OCI-LY7 (cell line): ENCODE data around the gene DNAJC3. TPM values are rescaled to one million over a fixed set of nuclear protein-coding genes. Genes with fewer than 3 reads are reported as not detected.
"Not testable (repeated sequence)": the region's sequence is repeated elsewhere in the genome, so short reads cannot be mapped to it uniquely, and the experiment has no call there.

Source experiments
- BruUV-seq: library from RNA; stranded (reverse); fragments of 400-500 nt; replicated peaks from 2 replicates; lab custom pipeline; 2021; lab: Mats Ljungman, UMichigan
- CTCF ChIA-PET: fragments of 300-600 bp; sonication (Branson Sonifier 250); formaldehyde crosslinking; loops from one replicate; lab custom pipeline; 2022; ENCODE audit warnings: antibody characterized with exemption; ENCODE audit not compliant: unreplicated experiment; lab: Charles Lee
- POLR2A ChIA-PET: fragments of 300-600 bp; sonication (Branson Sonifier 250); formaldehyde crosslinking; loops from one replicate; lab custom pipeline; 2022; ENCODE audit warnings: antibody characterized with exemption; lab: Charles Lee
- DNase-seq: peaks from one replicate; pipeline ENCODE4 v3.0.0-alpha.2; 2015; ENCODE audit warnings: low spot score
- H2AFZ ChIP-seq: fragments of 200-600 bp; sonication (generic), shearing (Covaris generic); 2 replicates; pipeline ENCODE4 v1.6.1; 2014; ENCODE audit warnings: mild to moderate bottlenecking, antibody characterized with exemption, low read length, moderate library complexity
- H3K27ac ChIP-seq: fragments of 200-600 bp; sonication (generic); 2 replicates; pipeline ENCODE4 v1.5.1; 2014; ENCODE audit warnings: mixed run types, low read depth, mild to moderate bottlenecking, moderate library complexity, low read length, inconsistent platforms; ENCODE audit not compliant: poor library complexity, severe bottlenecking
- H3K36me3 ChIP-seq: fragments of 200-600 bp; sonication (generic); 2 replicates; pipeline ENCODE4 v1.6.1; 2014; ENCODE audit warnings: mild to moderate bottlenecking, antibody characterized with exemption, low read length, moderate library complexity, mixed read lengths; ENCODE audit not compliant: insufficient read depth
- H3K4me1 ChIP-seq: fragments of 200-600 bp; sonication (generic); 2 replicates; pipeline ENCODE4 v1.5.1; 2014; ENCODE audit warnings: mild to moderate bottlenecking, low read length; ENCODE audit not compliant: insufficient read depth, poor library complexity, severe bottlenecking
- H3K4me2 ChIP-seq: fragments of 200-600 bp; sonication (generic); 2 replicates; pipeline ENCODE4 v1.6.1; 2014; ENCODE audit warnings: mild to moderate bottlenecking, low read length
- H3K4me3 ChIP-seq: fragments of 200-600 bp; sonication (generic); 2 replicates; pipeline ENCODE4 v1.5.1; 2014; ENCODE audit warnings: mild to moderate bottlenecking, low read depth, low read length; ENCODE audit not compliant: poor library complexity, severe bottlenecking
- H3K79me2 ChIP-seq: fragments of 200-600 bp; sonication (generic); 2 replicates; pipeline ENCODE4 v1.6.1; 2016; ENCODE audit warnings: low read depth, mild to moderate bottlenecking, low read length, moderate library complexity, mixed read lengths; ENCODE audit not compliant: insufficient read depth
- H3K9me2 ChIP-seq: fragments of 200-600 bp; sonication (generic); 2 replicates; pipeline ENCODE4 v1.6.1; 2016; ENCODE audit warnings: mild to moderate bottlenecking, low read length, mixed read lengths; ENCODE audit not compliant: insufficient read depth
- H3K9me3 ChIP-seq: fragments of 200-600 bp; sonication (generic); 2 replicates; pipeline ENCODE4 v1.6.1; 2014; ENCODE audit warnings: mild to moderate bottlenecking, mixed run types, low read length, mixed read lengths
- H4K20me1 ChIP-seq: fragments of 200-600 bp; sonication (generic); 2 replicates; pipeline ENCODE4 v1.6.1; 2014; ENCODE audit warnings: mild to moderate bottlenecking, antibody characterized with exemption, low read length, moderate library complexity, mixed read lengths; ENCODE audit not compliant: insufficient read depth
- EZH2phosphoT487 ChIP-seq: fragments of 200-600 bp; sonication (generic); IDR thresholded peaks from 2 replicates; pipeline ENCODE4 v1.6.1; 2018; ENCODE audit warnings: low read depth, borderline replicate concordance, mild to moderate bottlenecking, mixed run types, antibody characterized with exemption, low read length, moderate library complexity, mixed read lengths
- intact Hi-C: fragments of 100-400 bp; cut with micrococcal nuclease; formaldehyde crosslinking; loops from one replicate; pipeline ENCODE4 v1.10.0; 2022; ENCODE audit not compliant: unreplicated experiment
- total RNA-seq, 2 experiments: library from RNA; depleted of rRNA in 1 of 2; stranded (reverse); fragments of >200 nt in 1 of 2; shearing (Covaris generic) in 1 of 2; gene quantifications; 2 replicates each; pipeline ENCODE4 v1.2.3, GENCODE V29; 2014 to 2022
- TF ChIP-seq, protein P1 (sequence below): fragments of 200-600 bp; sonication (generic); conservative IDR thresholded peaks from 2 replicates; pipeline ENCODE4 v1.5.1; 2014; ENCODE audit warnings: mild to moderate bottlenecking, antibody characterized with exemption, low read length, moderate library complexity, mixed read lengths

DNAJC3 gene
- total RNA-seq, 2 experiments from 2014 or later: 5.4 to 11.1 TPM

DNA sequence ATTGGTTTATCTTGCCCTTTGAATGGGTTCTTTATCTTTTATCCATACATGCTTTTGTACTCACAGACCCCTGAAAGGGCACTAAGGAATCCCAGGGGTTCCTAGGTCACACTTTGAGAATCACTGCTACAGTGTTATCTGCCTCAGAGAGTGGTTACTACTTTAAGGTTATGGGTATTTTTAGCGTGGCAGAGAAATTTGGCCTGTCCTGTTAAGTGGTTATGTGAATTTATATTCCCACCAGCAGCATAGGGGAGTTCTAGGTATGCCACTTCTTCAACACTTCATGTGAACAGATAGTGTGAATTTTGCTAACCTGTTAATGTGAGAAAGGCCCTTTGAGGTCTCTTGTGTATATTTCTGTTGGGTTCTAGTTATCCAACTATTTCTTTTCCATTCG, 75.7 kb downstream of the DNAJC3 start:
- no peak for DNase-seq
- no peaks in the 10 kb centered on the region for H3K36me3 ChIP-seq
- no peak overlapping the region for H2AFZ ChIP-seq
- intact Hi-C loops: no loop called here
- no peak overlapping the region for H3K27ac ChIP-seq
- H3K4me1 ChIP-seq: no peaks in the 10 kb centered on the region
- no peak overlapping the region for H3K4me3 ChIP-seq
- no peak for TF ChIP-seq EZH2phosphoT487
- TF ChIP-seq, protein P1, sequence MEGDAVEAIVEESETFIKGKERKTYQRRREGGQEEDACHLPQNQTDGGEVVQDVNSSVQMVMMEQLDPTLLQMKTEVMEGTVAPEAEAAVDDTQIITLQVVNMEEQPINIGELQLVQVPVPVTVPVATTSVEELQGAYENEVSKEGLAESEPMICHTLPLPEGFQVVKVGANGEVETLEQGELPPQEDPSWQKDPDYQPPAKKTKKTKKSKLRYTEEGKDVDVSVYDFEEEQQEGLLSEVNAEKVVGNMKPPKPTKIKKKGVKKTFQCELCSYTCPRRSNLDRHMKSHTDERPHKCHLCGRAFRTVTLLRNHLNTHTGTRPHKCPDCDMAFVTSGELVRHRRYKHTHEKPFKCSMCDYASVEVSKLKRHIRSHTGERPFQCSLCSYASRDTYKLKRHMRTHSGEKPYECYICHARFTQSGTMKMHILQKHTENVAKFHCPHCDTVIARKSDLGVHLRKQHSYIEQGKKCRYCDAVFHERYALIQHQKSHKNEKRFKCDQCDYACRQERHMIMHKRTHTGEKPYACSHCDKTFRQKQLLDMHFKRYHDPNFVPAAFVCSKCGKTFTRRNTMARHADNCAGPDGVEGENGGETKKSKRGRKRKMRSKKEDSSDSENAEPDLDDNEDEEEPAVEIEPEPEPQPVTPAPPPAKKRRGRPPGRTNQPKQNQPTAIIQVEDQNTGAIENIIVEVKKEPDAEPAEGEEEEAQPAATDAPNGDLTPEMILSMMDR: no peak
- ChIA-PET CTCF (no interaction called here), POLR2A (no interaction called here)
- H3K9me3 ChIP-seq: no peaks in the 10 kb centered on the region
- no peaks in the 10 kb centered on the region for H3K9me2 ChIP-seq
- H3K4me2 ChIP-seq: no peak overlapping the region
- no peaks in the 10 kb centered on the region for H4K20me1 ChIP-seq
- BruUV-seq: no TSS peak
- no peaks in the 10 kb centered on the region for H3K79me2 ChIP-seq

DNA sequence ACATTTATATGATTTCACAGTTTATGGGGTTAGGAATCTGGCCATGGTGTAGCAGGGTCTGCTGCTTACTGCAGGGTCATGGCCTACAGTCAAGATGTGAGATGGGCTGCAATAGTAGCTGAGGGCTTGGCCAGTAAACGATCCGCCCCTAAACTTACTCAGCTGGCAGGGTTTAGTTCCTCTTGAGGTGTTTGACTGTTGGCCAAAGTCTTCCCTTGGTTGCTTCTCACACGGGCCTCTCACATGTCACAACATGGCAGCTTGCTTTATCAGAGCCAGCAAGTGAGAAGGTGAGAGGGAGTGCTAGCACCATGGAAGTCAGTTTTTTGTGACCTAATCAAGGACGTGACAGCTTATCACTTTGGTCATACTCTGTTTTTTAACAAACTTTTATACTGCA, 77.1 kb downstream of the DNAJC3 start:
- H2AFZ ChIP-seq: no peak overlapping the region
- DNase-seq: no peak
- H3K9me3 ChIP-seq: no peaks in the 10 kb centered on the region
- no TSS peak for BruUV-seq
- TF ChIP-seq, protein P1: no peak
- TF ChIP-seq EZH2phosphoT487: no peak
- no peaks in the 10 kb centered on the region for H3K4me1 ChIP-seq
- H3K27ac ChIP-seq: no peak overlapping the region
- CTCF ChIA-PET: no interaction called here
- POLR2A ChIA-PET: no interaction called here
- H3K9me2 ChIP-seq: no peaks in the 10 kb centered on the region
- intact Hi-C loops: no loop called here
- H3K79me2 ChIP-seq: no peaks in the 10 kb centered on the region
- H3K4me3 ChIP-seq: no peak overlapping the region
- no peak overlapping the region for H3K4me2 ChIP-seq
- no peaks in the 10 kb centered on the region for H3K36me3 ChIP-seq
- H4K20me1 ChIP-seq: no peaks in the 10 kb centered on the region

DNA sequence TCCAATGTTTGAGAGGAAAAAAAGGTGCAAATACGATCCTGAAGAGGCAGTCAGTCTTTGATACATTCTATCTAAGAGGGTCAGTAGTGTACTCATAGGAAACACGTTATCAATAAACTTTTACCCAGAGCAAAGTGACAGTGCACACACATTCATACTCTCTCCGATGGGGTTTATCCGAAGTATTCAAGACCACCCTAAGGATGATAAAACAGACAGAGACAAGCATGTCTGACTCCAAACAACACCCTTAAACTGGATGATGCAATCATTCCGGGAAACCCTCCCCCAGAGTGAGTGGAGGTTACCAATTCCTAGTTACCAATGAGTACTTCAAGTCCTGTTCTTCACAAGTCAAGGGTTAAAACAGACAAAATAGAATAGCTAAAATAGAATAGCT, 79.1 kb downstream of the DNAJC3 start:
- Histone ChIP-seq H3K4me2 (no peak overlapping the region), H3K9me3 (no peaks in the 10 kb centered on the region), H3K79me2 (no peaks in the 10 kb centered on the region), H3K4me1 (no peaks in the 10 kb centered on the region), H3K27ac (no peak overlapping the region), H2AFZ (no peak overlapping the region), H3K9me2 (no peaks in the 10 kb centered on the region), H3K36me3 (no peaks in the 10 kb centered on the region), H4K20me1 (no peaks in the 10 kb centered on the region), H3K4me3 (no peak overlapping the region)
- no peak for DNase-seq
- ChIA-PET POLR2A (no interaction called here), CTCF (no interaction called here)
- intact Hi-C loops: no loop called here
- TF ChIP-seq, protein P1: no peak
- no peak for TF ChIP-seq EZH2phosphoT487
- no TSS peak for BruUV-seq

DNA sequence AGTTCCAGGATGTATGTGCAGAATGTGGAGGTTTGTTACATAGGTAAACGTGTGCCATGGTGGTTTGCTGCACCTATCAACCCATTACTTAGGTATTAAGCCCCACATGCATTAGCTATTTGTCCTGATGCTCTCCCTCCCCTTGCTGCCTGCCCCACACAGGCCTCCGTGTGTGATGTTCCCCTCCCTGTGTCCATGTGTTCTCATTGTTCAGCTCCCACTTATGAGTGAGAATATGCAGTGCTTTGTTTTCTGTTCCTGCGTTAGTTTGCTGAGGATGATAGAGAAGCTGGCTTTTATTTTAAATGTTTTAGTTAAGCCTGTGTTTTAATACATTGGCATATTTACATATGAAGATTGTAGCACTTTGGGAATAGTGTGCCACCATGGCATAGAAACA, 85.7 kb downstream of the DNAJC3 start:
- H4K20me1 ChIP-seq, H3K4me1 ChIP-seq, H3K9me3 ChIP-seq, DNase-seq, H3K9me2 ChIP-seq, H3K4me3 ChIP-seq, H2AFZ ChIP-seq, H3K27ac ChIP-seq, intact Hi-C loops, BruUV-seq, H3K79me2 ChIP-seq, CTCF ChIA-PET, POLR2A ChIA-PET, H3K4me2 ChIP-seq: not testable (repeated sequence)
- peaks cover 11% of the 10 kb centered on the region; the same call in 1 of the 2 replicates for H3K36me3 ChIP-seq
